ENCODE data around the gene YPEL3.
"Not testable (repeated sequence)": the region's sequence is repeated elsewhere in the genome, so short reads cannot be mapped to it uniquely, and the experiment has no call there.

The YPEL3 gene

GRCh38 chr16:30117768-30118167, 21.8 kb upstream of the YPEL3 start:
- in situ Hi-C loops (cut with MboI; ENCODE audit: low sequenced_read_pairs): no loop called here

DNA sequence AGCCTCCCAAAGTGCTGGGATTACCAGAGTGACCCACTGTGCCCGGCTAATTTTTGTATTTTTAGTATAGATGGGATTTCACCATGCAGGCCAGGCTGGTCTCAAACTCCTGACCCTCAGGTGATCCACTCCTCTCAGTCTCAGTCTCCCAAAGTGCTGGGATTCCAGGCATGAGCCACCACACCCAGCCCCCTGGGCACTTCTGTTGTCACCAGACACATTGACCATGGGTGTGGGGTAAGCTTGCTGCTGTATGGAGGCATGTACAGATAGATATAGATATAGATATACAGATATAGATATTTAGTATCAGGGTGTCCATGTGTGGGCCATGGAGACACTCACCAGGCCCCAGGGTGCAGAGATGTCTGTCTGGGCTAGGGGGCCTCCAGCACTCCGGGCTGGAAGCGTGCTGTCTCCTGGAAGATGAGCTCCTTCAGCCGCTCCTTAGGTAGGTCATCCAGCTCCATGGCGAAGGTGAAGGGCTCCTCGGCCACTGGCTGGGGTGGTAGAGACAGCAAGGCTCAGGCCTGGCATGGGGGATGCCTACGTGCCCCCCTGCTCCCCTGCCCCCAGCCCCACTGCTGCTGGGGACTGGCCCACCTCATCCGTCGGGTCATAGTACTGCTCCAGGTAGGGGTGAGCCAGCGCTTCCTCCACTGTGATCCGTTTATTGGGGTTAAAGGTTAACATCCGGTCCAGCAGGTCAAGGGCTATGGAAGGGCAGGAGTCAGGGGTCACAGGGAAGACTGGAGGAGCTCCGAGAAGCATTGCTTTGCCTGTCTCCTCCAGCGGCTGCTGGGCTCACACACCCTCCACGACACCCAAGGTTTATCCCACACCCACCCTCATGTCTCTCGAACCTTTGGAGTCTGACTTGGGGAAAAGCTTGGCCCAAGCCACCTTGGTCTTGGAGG, 20.5 kb upstream of the YPEL3 start:
- in situ Hi-C loops (cut with MboI; ENCODE audit: low sequenced_read_pairs): no loop called here

DNA sequence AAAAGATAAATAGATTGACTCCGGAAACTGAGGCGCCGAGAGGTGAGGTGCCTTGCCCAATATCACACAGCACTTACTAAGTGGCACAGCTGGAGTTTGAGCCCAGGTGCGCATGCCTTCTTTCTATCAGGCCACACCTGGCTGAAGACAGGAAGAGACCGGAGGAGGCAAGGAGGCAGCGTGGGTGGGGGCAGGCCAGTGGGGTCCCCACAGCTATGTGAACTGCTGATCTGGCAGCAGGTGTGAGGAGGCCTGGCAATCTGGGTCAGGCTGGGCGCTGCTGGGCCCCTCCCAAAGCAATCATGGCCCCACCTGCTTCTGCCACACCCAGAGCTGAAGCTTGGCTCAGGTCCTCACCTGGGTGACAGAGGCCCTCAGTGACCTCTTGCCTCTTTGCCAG, 19.2 kb upstream of the YPEL3 start:
- in situ Hi-C loops (cut with MboI; ENCODE audit: low sequenced_read_pairs): no loop called here

- in situ Hi-C loops (cut with MboI; ENCODE audit: low sequenced_read_pairs): not testable (repeated sequence)
Observed at GRCh38 chr16:30114833-30115232, 18.8 kb upstream of the YPEL3 start.

DNA sequence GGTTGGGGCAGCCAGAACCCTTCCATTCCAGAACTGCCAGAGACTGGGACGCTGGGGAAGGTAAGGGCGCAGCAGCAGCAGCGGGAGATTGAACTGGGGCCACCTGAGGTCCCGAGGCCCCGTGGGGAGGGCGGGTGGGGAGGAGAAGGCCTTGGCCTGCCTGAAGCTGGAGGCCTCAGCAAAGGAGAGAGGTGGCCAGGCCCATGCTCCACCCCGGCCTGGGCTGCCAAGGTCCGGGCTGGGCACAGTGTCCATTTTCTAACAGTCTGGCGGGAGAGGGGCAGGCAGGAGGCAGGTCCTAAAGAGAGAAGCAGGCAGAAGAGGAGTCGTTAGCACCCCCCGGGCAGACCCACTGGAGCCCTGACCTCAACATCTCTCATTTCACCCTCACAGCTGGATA, 18.4 kb upstream of the YPEL3 start:
- in situ Hi-C loops (cut with MboI; ENCODE audit: low sequenced_read_pairs): no loop called here

DNA sequence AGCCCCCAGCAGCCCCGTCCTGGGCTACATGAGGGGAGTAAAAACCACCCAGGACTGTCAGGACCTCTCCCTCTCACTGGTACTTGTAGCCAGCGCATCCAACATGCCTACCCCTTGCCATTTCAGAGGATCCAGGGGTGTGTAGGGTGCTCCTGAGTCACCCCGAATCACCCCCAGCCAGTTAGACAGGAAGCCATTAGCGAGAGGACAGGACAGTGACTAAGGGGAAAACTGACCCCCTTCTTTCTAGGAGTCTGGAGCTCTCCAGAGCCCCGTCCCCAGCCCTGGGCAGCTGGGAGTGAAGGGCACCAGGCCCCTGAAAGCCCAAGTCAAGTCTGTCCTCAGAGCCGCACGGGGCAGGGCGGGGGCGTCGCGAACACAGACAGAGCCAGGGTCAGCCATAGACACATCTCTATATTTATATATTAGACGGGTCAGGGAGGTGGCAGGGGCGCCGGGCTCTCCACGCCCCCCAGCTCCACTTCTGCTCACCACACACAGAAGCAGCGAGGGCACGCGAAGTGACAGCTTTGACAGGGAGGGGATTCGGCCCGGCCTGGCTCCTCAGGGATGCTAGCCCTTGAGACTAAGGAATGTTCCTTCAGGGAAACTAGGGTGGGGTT, 17.8 kb upstream of the YPEL3 start:
- in situ Hi-C loops (cut with MboI; ENCODE audit: low sequenced_read_pairs): no loop called here

- in situ Hi-C loops (cut with MboI; ENCODE audit: low sequenced_read_pairs): no loop called here
Observed at GRCh38 chr16:30113031-30113710, 17.2 kb upstream of the YPEL3 start, which contains the start of gene GDPD3. Gene GDPD3 (minus strand): TSS chr16:30113537. CDS start chr16:30113478, 59 bp downstream.

DNA sequence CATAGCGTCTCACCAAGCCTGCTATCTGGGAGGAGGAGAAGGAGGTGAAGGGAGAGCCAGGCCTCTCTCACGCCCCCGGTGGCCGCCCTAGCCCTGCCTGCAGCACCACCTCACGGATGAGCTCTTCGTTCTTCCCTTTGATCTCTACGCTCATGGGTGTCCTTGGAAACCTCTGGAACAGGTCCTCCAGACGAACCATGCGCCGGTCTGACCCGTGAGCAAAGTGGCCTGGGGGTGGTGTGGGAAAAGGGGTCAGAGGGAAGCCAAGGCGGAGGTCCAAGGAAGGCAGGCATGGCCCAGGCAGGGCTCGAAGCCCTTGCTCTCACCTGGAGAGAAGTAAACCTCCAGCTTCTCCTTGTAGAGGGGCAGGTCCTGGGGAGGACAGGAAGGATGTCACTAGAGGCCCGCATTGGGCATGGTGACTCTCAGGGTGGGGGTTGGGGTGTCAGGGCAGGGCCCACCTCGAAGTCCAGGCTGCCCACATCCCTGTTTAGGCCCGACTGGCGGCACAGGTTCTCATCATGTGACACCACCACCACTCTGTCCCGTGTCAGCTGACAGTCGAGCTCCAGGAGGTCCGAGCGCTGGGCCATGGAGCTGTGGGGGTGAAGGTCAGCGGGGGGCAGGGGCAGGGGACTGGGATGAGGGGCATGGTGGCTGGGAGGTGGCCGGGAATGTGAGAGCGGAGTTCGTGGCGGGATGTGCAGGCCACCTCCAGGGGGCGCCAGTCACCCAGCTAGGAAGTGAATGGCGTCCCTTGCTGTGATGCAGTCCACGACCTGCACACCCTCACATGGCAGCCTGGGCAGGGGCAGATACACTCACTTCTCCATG, 16.4 kb upstream of the YPEL3 start:
- in situ Hi-C loops (cut with MboI; ENCODE audit: low sequenced_read_pairs): no loop called here

DNA sequence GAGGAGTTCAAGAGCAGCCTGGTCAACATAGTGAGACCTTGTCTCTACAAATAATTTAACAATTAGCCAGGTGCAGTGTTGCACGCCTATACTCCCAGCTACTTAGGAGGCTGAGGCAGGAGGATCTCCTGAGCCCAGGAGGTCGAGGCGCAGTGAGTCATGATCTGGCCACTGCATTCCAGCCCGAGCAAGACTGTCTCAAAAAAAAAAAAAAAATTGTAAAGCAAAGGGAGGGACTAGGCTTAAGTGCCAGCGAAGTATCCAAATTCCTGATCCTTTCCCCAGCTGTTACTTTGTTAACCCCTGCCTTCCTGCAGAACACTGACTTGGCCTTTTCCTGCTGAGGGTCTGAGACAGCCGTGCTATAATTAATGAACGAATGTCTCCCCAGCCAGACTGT, 14.6 kb upstream of the YPEL3 start:
- in situ Hi-C loops (cut with MboI; ENCODE audit: low sequenced_read_pairs): no loop called here

DNA sequence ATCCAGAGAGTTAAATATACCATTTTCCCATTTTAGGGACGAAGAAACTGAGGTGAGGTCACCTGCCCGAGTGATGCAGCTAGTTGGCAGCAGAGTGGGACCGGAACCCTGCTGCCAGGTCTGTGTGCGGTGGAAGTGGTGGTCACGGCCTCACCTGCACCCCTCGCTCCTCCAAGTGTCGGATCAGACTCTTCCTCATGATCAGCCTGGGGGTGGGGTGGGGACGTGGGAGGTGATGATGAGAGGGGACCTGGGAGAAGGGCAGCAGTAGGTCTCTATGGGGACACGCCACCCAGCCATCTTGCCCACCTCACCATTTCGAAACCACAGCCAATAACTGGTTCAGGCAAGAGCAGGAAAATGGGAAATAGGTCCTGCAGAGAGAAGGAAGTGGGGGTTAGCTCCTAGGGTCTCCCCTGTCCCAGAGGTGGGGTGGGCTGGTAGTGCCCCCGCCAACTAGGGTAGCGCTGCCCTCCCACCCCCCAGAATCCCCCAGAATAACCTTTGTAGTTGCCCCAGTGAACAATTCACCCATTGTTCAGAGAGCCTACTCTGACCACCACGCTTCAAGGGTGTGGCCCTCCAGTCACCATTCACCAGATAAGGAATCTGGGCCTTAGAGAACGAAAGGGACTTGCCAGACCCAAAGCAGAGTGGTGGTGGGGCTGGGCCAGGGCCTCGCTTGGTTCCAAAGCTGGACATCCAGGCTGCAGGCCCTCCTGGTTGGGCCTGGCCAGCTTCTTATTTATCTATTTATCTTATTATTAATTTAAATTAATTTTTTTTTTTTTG, 12.2 kb upstream of the YPEL3 start:
- in situ Hi-C loops (cut with MboI; ENCODE audit: low sequenced_read_pairs): no loop called here

DNA sequence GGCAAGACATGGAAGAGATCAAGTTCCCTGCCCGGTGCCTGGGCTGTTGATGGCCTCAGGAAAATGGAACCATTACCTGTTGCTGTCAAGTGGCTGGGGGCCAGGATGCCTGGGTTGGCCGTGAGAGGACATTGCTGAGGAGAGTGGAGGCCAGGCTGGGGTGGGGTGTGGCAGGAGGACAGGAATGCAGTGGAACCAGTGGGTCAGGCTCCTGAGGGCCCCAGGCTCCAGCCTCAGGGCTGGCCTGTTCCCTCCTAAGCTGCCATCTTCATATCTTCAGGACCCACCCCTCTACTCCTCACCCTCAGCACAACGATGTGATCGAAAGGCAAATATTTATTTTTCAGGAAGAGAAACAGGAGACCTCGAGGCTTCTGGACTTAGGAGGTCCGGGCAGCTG, 8.5 kb upstream of the YPEL3 start:
- in situ Hi-C loops (cut with MboI; ENCODE audit: low sequenced_read_pairs): no loop called here

- in situ Hi-C loops (cut with MboI; ENCODE audit: low sequenced_read_pairs): no loop called here
Observed at GRCh38 chr16:30104090-30104489, 8.1 kb upstream of the YPEL3 start.

DNA sequence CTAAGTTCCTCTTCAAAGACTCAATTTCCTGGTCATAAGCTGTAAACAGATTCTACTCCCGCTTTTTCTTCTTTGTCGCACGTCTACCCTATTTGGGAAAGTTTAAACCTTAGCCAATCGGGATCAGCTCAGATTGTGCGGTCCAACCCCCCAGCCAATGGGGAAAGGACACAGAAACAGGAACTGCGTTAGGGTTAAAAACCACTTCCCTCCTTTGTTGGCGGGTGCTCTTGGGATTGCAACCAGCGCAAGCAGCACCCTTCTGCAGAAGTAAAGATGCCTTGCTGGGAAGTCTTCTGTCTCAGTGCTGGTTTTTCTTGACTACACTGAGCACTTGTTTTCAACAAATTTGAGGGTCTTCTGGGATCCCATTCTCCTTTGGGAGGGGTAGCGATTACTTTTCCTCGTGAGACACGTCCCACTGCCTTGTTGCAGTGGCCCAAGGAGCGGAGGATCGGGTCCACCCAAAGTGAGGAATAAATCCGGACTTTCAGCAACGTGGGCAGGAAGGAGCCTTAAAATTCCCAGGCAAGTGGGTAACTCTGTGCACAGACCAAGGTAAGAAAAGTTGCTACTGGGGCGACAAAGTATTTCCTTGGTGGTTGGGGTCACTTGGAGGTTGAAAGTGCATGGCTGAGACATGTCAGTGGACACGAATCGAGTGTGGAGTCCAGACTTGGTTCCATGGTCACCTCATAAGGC, 1.0 kb upstream of the YPEL3 start:
- in situ Hi-C loops (cut with MboI; ENCODE audit: low sequenced_read_pairs): no loop called here

DNA sequence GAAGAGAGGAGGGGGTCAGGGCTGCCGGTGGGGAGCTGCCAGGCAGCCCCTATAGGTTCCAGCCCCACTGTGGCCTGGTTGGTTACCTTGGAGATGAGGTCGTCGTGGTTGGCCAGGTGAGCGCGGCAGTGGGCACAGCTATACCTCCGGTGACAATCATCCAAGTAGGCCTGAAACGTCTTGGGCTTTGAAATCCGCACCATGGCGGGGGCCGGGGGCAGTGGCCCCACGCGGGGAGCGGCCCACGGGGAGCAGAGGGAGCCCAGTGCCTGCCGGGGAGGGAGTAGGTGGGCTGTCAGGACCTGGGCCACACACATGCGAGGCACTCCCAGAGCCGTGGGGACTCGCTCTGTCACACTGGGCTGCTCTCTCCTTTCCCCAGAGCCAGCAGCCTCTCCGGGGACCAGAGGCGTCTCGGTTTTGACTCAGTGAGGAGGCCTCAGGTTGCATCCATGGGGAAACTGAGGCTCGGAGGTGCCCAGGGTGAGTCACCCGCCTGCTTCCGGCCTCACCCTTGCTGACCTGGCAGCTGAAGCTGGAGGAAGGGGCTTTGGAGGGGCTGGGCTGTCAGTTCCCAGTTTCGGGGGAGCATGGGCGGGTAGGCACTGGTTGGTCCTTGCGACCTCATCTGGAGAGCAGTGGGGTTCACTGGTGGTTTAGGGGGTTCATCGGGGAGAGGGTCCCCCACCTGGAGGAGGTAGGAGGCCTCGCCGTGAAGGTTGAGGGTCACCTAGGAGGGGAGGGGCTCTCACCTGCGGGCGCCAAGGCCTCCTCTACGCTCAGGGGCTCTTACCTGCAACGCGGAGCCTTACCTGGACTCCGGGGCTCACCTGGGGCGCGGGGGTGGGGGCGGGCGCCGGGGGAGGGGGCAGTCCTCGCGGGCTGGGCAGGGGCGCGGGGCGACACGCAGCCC, 591 bp downstream of the YPEL3 start:
- in situ Hi-C loops (cut with MboI; ENCODE audit: low sequenced_read_pairs): no loop called here

- in situ Hi-C loops (cut with MboI; ENCODE audit: low sequenced_read_pairs): no loop called here
Observed at GRCh38 chr16:30094541-30095165, 1.4 kb downstream of the YPEL3 start.

GRCh38 chr16:30092373-30093010, 3.5 kb downstream of the YPEL3 start:
- in situ Hi-C loops (cut with MboI; ENCODE audit: low sequenced_read_pairs): no loop called here

All from hTERT RPE-1 (cell line).